ENCODE measurements around the gene DEK. TPM values are rescaled to one million over a fixed set of nuclear protein-coding genes. Genes with fewer than 3 reads are reported as not detected.
A peak's percentile ranks its signal among the peaks of the same experiment; 100 is the strongest.

Gene DEK
- total and polyA plus RNA-seq, 2 of the 13 experiments (the other 11 are each of a cell fraction or from before 2014, with no cell fraction given): 53.2 to 276 TPM

GRCh38 chr6:18261877-18262276, 2.5 kb downstream of the DEK start:
- H3K9ac ChIP-seq (ENCODE audit: insufficient read depth, low read depth, low read length): no peak overlapping the region; the same call in 1 of the 2 replicates
- no peak overlapping the region for H3K27ac ChIP-seq (ENCODE audit: extremely low read length, insufficient read depth, low read length)
- H3K9me3 ChIP-seq (ENCODE audit: low read length): no peaks in the 10 kb centered on the region
- H4K20me1 ChIP-seq (ENCODE audit: insufficient read depth, low read length): peaks cover 29% of the 10 kb centered on the region
- POLR2A ChIA-PET: no interaction called here
- H3K4me3 ChIP-seq (replicated peaks in 1 of 3; ENCODE audit: insufficient read depth in 1 of 3, low read depth in 2 of 3, low read length in 3 of 3): peak overlapping the region in 2 of 3 experiments; percentile 4 to 80; a peak in 2 of 6 replicates
- in situ Hi-C loops (cut with HindIII; ENCODE audit: extremely low pct_ligation_motif_present, low pct_unique_long_range_greater_than_20kb) (loop anchor here (25.0 kb wide), 1 partner anchor 1575 kb away; the partner anchor contains the start of gene ID4), intact Hi-C loops (cut with micrococcal nuclease; ENCODE audit: unreplicated experiment) (no loop called here)
- TF ChIP-seq, protein P1, sequence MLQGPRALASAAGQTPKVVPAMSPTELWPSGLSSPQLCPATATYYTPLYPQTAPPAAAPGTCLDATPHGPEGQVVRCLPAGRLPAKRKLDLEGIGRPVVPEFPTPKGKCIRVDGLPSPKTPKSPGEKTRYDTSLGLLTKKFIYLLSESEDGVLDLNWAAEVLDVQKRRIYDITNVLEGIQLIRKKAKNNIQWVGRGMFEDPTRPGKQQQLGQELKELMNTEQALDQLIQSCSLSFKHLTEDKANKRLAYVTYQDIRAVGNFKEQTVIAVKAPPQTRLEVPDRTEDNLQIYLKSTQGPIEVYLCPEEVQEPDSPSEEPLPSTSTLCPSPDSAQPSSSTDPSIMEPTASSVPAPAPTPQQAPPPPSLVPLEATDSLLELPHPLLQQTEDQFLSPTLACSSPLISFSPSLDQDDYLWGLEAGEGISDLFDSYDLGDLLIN (CRISPR knock-in tag; IDR thresholded peaks at IDR 0.05; ENCODE audit: borderline replicate concordance): no peak
- 0 out of 2 replicates have a peak, but pooled peaks have one; percentile 27 for TF ChIP-seq WIZ (CRISPR knock-in tag; IDR thresholded peaks at IDR 0.05)
- TF ChIP-seq ZNF644 (CRISPR knock-in tag; IDR thresholded peaks at IDR 0.05; ENCODE audit: low read depth): 0 out of 2 replicates have a peak, but pooled peaks have one; percentile 32
- TF ChIP-seq NR2F2 (IDR thresholded peaks at IDR 0.05; ENCODE audit: borderline replicate concordance, low read depth): no peak
- no peak for TF ChIP-seq ZBTB25 (CRISPR knock-in tag; IDR thresholded peaks at IDR 0.05)
- no peak for TF ChIP-seq ZKSCAN5 (CRISPR knock-in tag; IDR thresholded peaks at IDR 0.05)
- no peak for TF ChIP-seq ZNF768 (CRISPR knock-in tag; IDR thresholded peaks at IDR 0.05)
- no peak for TF ChIP-seq ZKSCAN8 (CRISPR knock-in tag; IDR thresholded peaks at IDR 0.05; ENCODE audit: borderline replicate concordance)
- no peak for TF ChIP-seq PAWR (CRISPR knock-in tag; IDR thresholded peaks at IDR 0.05; ENCODE audit: borderline replicate concordance)
- no peak for TF ChIP-seq SOX13 (IDR thresholded peaks at IDR 0.05)
- TF ChIP-seq SOX13 (CRISPR knock-in tag; conservative IDR thresholded peaks at IDR 0.05 in 1 of 2, IDR thresholded peaks at IDR 0.05 in 1 of 2): no peak
- CTCF ChIA-PET (ENCODE audit: low intra/inter-chr PET ratio, low total read pairs): no interaction called here
- peaks cover 72% of the 10 kb centered on the region for H3K79me2 ChIP-seq (ENCODE audit: insufficient read depth, low read length)
- no peak for ATAC-seq
- no peaks in the 10 kb centered on the region; a peak in 1 of 5 replicates for H3K27me3 ChIP-seq (ENCODE audit: control insufficient read depth in 1 of 2, insufficient read depth in 2 of 2, low read length in 2 of 2)
- peak overlapping the region; percentile 85 for H3K4me2 ChIP-seq (ENCODE audit: low read depth, low read length)
- no TSS peak for BruUV-seq (replicated peaks)
- DNase-seq (ENCODE audit: low spot score): no peak
- H3K36me3 ChIP-seq (replicated peaks in 1 of 2; ENCODE audit: control insufficient read depth in 1 of 2, insufficient read depth in 2 of 2, low read length in 2 of 2): peaks cover 4 to 13% of the 10 kb centered on the region in 2 experiments
- H2AFZ ChIP-seq (ENCODE audit: low read length): no peak overlapping the region
- peaks cover 60% of the 10 kb centered on the region for H3K4me1 ChIP-seq (ENCODE audit: insufficient read depth, low read length)
- FAIRE-seq: no peak
- 85% methylated on average over 6 of the region's 6 CpGs for WGBS (ENCODE audit: low lambda C conversion rate)
